D721Med (cell line): ENCODE data around the gene FRRS1L.

Experiments used
- DNase-seq: peaks from one replicate; pipeline ENCODE4 v3.0.0; 2011; ENCODE audit warnings: low spot score; ENCODE audit not compliant: insufficient read length
- FAIRE-seq: peaks from 2 replicates; lab custom pipeline; 2011; peaks lifted over from hg19 to GRCh38; lab: Jason Lieb, UNC
- TF ChIP-seq, protein P1 (sequence below): IDR thresholded peaks from 2 replicates; pipeline ENCODE4 v1.5.1; 2012; ENCODE audit warnings: mild to moderate bottlenecking, control low read depth; ENCODE audit not compliant: insufficient read depth; ENCODE audit errors: missing control alignments

The FRRS1L gene

DNA sequence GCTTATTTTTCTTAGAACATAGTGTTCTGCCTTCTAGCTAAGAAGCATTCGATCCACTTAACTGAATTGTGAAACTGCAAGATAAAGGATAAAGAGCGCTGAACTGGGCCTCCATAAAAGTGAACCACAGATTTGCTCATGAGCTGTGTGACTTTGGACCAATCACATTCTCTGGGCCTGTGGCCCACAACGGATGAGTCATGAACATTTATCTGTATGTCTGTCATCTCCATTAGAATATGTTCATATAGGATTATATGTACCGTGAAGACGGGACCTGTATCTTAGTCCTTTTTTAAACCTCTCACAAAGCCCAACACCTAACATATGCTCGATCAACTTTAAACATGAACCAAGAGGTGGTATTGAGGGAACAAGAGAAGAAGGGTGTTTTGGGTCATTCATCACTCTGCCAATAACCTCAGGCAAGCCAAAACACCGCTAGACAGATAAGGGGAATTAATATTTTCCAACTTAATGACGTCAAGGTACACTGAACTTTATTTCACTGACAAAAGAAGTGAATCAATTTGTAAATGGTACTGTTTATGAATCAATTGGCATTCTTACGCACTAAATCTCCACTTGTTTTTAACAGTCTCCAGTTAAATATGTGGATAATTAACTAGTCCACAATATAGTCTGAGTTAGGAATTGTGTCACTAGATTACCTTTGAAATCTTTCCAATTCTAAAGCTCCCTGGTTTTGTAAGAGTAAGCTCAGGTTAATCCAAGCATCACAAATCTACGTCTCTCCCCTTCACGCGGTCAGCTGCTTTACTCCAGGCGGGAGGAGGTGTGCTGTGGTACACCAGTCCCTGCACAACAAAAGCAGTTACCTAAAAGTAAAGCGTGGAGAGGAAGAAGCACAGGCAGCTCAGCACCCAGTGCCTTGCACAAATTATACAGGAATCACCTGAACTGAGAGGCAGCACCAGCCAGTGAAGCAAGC lies 48.9 kb downstream of the FRRS1L start:
- no peak for DNase-seq
- TF ChIP-seq, protein P1, sequence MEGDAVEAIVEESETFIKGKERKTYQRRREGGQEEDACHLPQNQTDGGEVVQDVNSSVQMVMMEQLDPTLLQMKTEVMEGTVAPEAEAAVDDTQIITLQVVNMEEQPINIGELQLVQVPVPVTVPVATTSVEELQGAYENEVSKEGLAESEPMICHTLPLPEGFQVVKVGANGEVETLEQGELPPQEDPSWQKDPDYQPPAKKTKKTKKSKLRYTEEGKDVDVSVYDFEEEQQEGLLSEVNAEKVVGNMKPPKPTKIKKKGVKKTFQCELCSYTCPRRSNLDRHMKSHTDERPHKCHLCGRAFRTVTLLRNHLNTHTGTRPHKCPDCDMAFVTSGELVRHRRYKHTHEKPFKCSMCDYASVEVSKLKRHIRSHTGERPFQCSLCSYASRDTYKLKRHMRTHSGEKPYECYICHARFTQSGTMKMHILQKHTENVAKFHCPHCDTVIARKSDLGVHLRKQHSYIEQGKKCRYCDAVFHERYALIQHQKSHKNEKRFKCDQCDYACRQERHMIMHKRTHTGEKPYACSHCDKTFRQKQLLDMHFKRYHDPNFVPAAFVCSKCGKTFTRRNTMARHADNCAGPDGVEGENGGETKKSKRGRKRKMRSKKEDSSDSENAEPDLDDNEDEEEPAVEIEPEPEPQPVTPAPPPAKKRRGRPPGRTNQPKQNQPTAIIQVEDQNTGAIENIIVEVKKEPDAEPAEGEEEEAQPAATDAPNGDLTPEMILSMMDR, result no peak
- no peak for FAIRE-seq

DNA sequence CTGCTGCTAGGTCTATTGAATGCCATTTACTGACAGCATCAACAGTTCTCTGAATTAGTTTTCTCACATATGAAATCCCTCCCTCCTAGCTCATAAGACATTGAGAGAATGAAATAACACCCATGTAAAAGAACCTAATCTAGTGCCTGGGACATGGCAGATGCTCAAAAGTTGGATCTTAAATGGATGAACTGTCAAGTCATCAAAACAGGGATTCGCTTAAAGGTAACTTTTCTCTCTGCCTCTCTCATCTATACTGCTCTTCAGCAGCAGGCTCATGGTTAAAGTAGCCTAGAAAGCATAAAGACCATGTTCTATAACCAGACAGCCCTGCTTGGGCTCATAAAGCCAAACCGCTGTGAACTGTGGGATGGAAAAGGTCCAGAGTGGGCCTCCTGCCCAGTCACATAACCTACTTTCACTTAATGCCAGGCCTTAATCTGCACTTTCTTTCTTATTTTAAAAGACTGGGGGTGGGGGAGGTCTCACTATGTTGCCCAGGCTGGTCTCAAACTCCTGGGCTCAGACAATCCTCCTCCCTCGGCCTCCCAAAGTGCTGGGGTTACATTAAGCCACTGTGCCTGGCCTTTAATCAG lies 51.0 kb downstream of the FRRS1L start:
- TF ChIP-seq, protein P1, result no peak
- no peak for DNase-seq
- FAIRE-seq, result no peak

DNA sequence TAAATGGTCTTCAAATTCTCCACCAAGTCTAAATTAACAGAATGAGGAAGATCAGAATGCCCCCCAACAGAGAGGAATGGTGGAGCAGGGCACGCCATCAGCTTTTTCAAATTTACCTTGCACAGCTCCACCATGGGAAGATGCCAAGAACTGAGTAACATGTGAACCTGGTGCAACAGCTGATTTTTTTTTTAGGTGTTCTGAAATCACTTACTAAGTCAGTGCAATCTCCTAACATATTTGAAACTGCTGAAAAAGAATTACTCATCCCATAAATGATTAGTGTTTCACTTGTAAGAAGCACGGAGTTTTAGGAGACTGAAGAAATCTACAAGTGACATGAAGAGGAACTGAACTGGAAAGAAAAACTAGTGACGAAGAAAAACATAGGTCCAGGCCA lies 52.4 kb downstream of the FRRS1L start:
- no peak for FAIRE-seq
- TF ChIP-seq, protein P1, result no peak
- DNase-seq, result no peak

DNA sequence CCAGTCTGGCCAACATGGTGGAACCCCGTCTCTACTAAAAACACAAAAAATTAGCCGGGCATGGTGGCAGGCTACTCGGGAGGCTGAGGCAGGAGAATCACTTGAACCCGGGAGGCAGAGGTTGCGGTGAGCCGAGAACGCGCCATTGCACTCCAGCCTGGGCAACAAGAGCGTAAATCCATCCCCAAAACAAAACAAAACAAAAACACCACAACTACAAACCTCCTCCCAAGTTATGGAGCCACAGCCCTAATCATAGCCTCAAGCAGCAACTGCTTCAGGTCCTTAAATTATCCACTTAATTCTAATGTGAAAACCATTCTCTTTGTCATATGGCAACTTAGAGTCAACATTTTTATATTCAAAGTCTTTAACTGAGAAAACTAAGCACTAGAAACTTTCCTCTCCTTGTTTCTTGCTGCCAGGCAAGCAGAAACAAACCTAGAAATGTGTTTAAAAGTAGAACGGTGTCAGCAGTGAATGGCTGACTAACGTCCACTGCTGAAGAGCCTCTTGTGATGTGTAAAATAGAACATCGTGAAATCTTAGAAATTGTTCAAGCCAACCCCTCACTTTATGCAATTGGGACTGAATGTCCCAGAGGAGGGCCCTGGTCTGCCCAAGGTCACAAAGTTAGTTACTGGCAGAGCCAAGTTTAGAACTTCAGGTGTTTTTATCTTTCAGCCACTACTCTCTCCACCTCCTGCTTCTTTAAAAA lies 53.0 kb downstream of the FRRS1L start:
- TF ChIP-seq, protein P1, result no peak
- FAIRE-seq, result no peak
- DNase-seq, result no peak

DNA sequence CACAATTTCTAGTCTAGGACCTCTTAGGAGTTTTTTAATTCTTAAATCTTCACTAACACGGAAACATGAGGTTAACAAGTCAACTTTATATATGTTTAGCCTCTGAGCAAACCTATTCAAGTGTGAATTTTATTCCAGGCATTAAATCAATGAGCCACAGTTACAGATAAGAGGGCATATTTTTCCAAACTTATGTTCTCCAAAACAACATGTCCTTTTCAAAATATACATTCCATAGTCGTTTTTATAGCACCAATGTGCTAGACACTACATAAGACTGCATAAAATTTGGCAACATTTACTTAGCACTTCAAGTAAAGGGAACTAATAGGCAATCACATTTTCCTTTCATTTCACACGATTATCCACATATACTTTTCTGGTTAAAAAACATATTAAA lies 53.8 kb downstream of the FRRS1L start:
- FAIRE-seq (no peak), DNase-seq (no peak)
- TF ChIP-seq, protein P1, result no peak

DNA sequence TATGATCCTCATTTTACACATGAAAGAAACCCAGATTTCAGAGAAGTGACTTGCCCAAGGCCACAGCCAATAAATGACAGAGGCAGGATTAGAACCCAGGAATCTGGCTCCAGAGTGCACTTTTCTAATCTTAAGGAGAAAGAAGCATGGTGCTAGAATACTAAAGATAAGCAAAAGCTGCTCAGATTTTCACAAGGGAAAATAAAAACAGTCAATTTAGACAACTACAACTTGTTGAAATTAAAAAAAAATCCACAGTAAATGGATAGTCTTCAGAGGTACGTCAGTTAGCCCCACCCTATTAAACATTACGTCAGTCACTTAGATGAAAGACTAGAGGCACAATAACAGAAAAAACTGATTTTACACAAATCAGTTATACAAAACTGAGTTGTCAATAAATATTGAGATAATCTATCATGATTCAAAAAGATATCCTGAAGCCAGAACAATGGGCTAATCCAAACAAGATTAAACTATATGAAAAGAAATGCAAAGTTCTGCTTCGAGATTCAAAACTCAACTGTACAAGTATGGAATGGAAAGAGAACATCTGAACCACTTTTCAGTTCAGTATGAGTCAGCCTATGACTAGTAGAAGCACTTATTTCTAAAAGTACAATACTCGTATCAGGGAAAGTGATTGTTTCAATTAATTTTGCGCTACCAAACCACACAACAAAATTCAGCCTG lies 56.6 kb downstream of the FRRS1L start:
- TF ChIP-seq, protein P1, result no peak
- FAIRE-seq (no peak), DNase-seq (no peak)
